ENCODE data around the gene MFSD1.

DNA sequence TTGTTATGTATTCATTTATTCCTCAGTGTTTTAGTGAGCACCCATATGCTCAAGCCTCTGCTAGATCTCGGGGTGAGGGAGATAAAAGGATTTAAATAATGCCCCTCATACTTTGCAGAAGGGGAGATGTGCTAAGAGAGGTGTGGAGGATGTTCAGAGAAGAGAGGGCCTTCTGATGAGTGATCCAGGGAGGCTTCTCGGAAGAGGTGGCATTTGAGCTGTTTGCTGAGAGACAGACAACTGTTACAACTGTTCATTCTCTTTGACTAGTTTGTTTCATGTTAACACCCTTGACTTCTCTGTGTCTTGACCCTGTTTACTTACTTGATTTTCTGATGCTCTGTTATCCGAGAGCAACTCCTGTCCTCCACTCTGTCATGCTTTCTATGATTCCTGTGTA, 34.5 kb downstream of the MFSD1 start:
- no peak for TF ChIP-seq CTBP1 (IDR thresholded peaks at IDR 0.05; ENCODE audit: borderline replicate concordance)
- no peak for TF ChIP-seq ARNT (IDR thresholded peaks at IDR 0.05)
- TF ChIP-seq ZNF384 (IDR thresholded peaks at IDR 0.05) = no peak
- no peak for TF ChIP-seq HDGF (IDR thresholded peaks at IDR 0.05; ENCODE audit: borderline replicate concordance)

All from HEK293T (cell line).